Choroid plexus epithelial cell (primary cell): ENCODE measurements around the gene TRAPPC3L.

Source experiments
- DNase-seq: peaks from one replicate; pipeline ENCODE4 v3.0.0-alpha.2; 2010; ENCODE audit warnings: low read depth
- H3K4me3 ChIP-seq: 2 replicates; pipeline ENCODE4 v1.5.1; 2011; ENCODE audit warnings: low read depth, mild to moderate bottlenecking, control low read depth, low read length, moderate library complexity
- TF ChIP-seq, protein P1 (sequence below): conservative IDR thresholded peaks from 2 replicates; pipeline ENCODE4 v1.5.1; 2011; ENCODE audit warnings: low read depth, mild to moderate bottlenecking, control low read depth, inconsistent platforms, low read length, moderate library complexity

Gene TRAPPC3L

GRCh38 chr6:116475141-116475540 is 70.3 kb downstream of the TRAPPC3L start:
- no peak for DNase-seq
- no peak overlapping the region for H3K4me3 ChIP-seq
- TF ChIP-seq, protein P1, sequence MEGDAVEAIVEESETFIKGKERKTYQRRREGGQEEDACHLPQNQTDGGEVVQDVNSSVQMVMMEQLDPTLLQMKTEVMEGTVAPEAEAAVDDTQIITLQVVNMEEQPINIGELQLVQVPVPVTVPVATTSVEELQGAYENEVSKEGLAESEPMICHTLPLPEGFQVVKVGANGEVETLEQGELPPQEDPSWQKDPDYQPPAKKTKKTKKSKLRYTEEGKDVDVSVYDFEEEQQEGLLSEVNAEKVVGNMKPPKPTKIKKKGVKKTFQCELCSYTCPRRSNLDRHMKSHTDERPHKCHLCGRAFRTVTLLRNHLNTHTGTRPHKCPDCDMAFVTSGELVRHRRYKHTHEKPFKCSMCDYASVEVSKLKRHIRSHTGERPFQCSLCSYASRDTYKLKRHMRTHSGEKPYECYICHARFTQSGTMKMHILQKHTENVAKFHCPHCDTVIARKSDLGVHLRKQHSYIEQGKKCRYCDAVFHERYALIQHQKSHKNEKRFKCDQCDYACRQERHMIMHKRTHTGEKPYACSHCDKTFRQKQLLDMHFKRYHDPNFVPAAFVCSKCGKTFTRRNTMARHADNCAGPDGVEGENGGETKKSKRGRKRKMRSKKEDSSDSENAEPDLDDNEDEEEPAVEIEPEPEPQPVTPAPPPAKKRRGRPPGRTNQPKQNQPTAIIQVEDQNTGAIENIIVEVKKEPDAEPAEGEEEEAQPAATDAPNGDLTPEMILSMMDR = no peak

GRCh38 chr6:116472706-116473105 is 72.8 kb downstream of the TRAPPC3L start:
- DNase-seq = no peak
- TF ChIP-seq, protein P1 = no peak
- no peak overlapping the region for H3K4me3 ChIP-seq

DNA sequence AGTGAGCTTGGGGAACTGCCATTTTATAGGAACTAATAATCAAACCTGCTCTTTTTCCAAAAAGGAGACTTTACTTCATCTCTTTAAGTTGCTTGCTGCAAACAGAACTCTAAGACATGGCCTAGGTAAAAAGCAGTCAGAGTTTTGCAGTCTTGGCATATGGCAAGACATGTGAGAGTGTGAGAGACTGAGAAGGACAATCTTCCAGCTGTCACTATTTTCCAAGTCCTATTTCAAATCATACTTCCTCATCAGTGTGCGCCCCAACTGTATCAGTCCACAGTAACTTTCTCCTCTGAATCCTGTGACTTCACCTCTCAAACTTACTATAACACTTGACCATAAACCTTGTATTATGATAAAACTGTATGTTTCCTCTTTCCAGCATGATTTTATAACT is 74.0 kb downstream of the TRAPPC3L start:
- TF ChIP-seq, protein P1 = no peak
- no peak for DNase-seq
- no peak overlapping the region for H3K4me3 ChIP-seq

- DNase-seq = no peak
- no peak overlapping the region for H3K4me3 ChIP-seq
- TF ChIP-seq, protein P1 = no peak
These were observed 77.2 kb downstream of the TRAPPC3L start for GRCh38 chr6:116468293-116468692.

DNA sequence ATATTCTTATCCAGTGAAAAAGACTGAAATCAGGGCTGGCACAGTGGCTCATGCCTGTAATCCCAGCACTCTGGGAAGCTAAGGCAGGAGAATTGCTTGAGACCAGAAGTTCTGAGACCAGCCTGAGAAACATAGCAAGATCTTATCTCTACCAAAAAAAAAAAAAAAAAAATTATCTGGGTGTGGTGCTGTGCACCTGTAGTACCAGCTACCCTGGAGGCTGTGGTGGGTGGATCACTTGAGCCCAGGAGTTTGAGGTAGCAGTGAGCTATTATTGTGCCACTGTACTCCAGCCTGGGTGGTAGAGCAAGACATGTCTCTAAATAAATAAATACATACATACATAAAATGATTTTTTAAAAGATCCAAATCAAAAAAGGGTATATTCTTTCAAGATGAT is 78.0 kb downstream of the TRAPPC3L start:
- TF ChIP-seq, protein P1 = no peak
- H3K4me3 ChIP-seq = no peak overlapping the region
- DNase-seq = no peak

DNA sequence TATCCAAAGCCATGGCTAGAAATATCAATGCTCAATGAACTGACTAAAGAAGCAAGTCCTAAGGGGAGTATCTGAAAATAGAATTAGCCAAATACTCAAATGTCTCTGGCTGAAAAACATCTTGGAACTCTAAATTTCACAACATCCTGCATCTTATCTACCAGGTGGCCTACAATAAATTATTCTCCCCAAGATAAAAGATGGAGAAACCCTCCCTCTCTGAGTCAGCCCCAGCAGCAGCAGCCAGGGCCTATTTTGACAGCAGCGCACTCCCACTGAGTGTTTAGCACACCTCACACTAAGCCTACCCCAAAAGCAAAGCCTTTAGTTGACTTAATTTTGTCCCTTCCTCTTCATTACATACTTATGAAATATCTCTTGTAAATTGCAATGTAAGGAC is 78.4 kb downstream of the TRAPPC3L start:
- TF ChIP-seq, protein P1 = no peak
- no peak for DNase-seq
- no peak overlapping the region for H3K4me3 ChIP-seq

GRCh38 chr6:116465246-116465645 is 80.2 kb downstream of the TRAPPC3L start:
- DNase-seq = no peak
- H3K4me3 ChIP-seq = no peak overlapping the region

More at GRCh38 chr6:116465246-116465645, 80.2 kb downstream of the TRAPPC3L start:
- TF ChIP-seq, protein P1 = no peak
